Measurements from ENCODE around the gene SNX24. TPM values are rescaled to one million over a fixed set of nuclear protein-coding genes. Genes with fewer than 3 reads are reported as not detected.

SNX24 gene
- total and polyA plus RNA-seq, 10 of the 15 experiments (the other 5 are each of a cell fraction or from before 2014, with no cell fraction given) = 0.15 to 6.6 (median 4.1) TPM

GRCh38 chr5:122831984-122832383 lies 13.4 kb upstream of the SNX24 start (continued):
- no peak for TF ChIP-seq JUNB (IDR thresholded peaks at IDR 0.05)
- TF ChIP-seq EGR1 (IDR thresholded peaks at IDR 0.05; ENCODE audit: borderline replicate concordance in 1 of 2, low read depth in 2 of 2, low read length in 2 of 2) = no peak
- no peak for TF ChIP-seq BCL3 (IDR thresholded peaks at IDR 0.05; ENCODE audit: borderline replicate concordance, insufficient read depth, low read depth, low read length, poor library complexity, severe bottlenecking)
- TF ChIP-seq E4F1 (IDR thresholded peaks at IDR 0.05; ENCODE audit: borderline replicate concordance, partially characterized antibody) = no peak
- TF ChIP-seq MEF2B (IDR thresholded peaks at IDR 0.05; ENCODE audit: partially characterized antibody, poor library complexity, severe bottlenecking) = no peak
- TF ChIP-seq PRDM15 (CRISPR knock-in tag; IDR thresholded peaks at IDR 0.05) = no peak
